HEK293T (cell line): ENCODE data around the gene CFI.

Experiments used
- BHLHE40 ChIP-seq: fragments of 450-650 bp; IDR thresholded peaks from 2 replicates; pipeline ENCODE4 v1.6.1; 2016; ENCODE audit warnings: mild to moderate bottlenecking, moderate library complexity, borderline replicate concordance
- FOXK2 ChIP-seq: fragments of 450-650 bp; IDR thresholded peaks from 2 replicates; pipeline ENCODE4 v1.6.1; 2016; ENCODE audit warnings: mild to moderate bottlenecking
- NFRKB ChIP-seq: fragments of 450-650 bp; IDR thresholded peaks from 2 replicates; pipeline ENCODE4 v1.6.1; 2016; ENCODE audit warnings: mild to moderate bottlenecking, moderate library complexity
- SP1 ChIP-seq: fragments of 450-650 bp; IDR thresholded peaks from 2 replicates; pipeline ENCODE4 v1.6.1; 2017
- SUZ12 ChIP-seq: fragments of 450-650 bp; IDR thresholded peaks from 2 replicates; pipeline ENCODE4 v1.6.1; 2016; ENCODE audit warnings: mild to moderate bottlenecking
- TARDBP ChIP-seq: fragments of 450-650 bp; IDR thresholded peaks from 2 replicates; pipeline ENCODE4 v1.6.1; 2016

DNA sequence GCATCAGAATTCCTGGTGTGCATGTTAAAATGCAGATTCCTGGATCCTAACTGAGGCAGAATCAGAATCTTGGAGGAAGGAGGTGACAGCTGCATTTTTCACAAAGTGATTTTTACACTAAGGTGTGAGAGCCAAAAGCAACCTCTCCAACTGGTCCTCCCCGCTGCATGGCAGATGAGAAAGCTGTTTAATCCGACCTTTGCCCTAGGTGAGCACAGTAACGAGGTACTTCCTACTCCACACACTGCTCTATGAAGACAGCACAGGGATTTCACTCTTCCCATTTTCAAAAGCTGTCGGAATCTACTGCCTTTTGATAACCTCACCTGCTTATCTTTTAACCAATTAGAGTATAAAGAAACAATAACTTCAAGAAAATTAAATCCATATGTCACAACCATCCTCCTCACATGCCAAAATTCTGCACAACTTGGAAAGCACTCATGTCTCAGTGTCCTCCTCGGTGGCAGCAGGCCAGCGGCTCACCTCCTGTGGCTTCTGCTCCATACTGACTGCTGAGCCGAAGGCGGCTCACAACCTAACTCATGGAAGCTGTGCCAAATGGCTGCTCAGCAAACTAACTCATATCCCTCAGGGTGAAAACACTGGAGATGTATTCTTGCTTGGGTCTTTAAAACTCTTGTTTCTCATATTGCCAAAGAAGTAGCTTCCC, 102.1 kb downstream of the CFI start:
- no peak for TF ChIP-seq TARDBP
- no peak for TF ChIP-seq FOXK2
- TF ChIP-seq SUZ12 = no peak
- TF ChIP-seq NFRKB = no peak
- TF ChIP-seq BHLHE40 = no peak
- TF ChIP-seq SP1 = no peak
